Stimulated activated naive CD8-positive, alpha-beta T cell treated with anti-CD3 and anti-CD28 coated beads, Interleukin-15, amount 100 ng/mL, for 72 hours (primary cell): ENCODE data around the gene C16orf86.

Source experiments
- ATAC-seq: fragments of 150-1000 bp; cut with Tn5 transposase; 2 replicates; pipeline ENCODE4 v1.10.0; 2021; ENCODE audit warnings: mild to moderate bottlenecking, moderate library complexity
- DNase-seq, 2 donors: peaks; one replicate each; pipeline ENCODE4 v3.0.0; 2021 to 2022
- H3K27ac Mint-ChIP-seq, 2 donors: one replicate each; pipeline ENCODE4 v1.8.0; 2022; ENCODE audit warnings: mild to moderate bottlenecking in 2 of 2, mixed read lengths in 2 of 2, moderate library complexity in 2 of 2
- H3K27me3 Mint-ChIP-seq: one replicate; pipeline ENCODE4 v1.8.0; 2022; ENCODE audit warnings: mixed read lengths
- H3K4me1 Mint-ChIP-seq: one replicate; pipeline ENCODE4 v1.8.0; 2022; ENCODE audit warnings: mild to moderate bottlenecking, mixed read lengths
- H3K4me3 Mint-ChIP-seq, 2 donors: one replicate each; pipeline ENCODE4 v1.8.0; 2022; ENCODE audit warnings: mild to moderate bottlenecking in 2 of 2, mixed read lengths in 2 of 2, moderate library complexity in 1 of 2
- H3K9me3 Mint-ChIP-seq, 2 donors: one replicate each; pipeline ENCODE4 v1.8.0; 2022; ENCODE audit warnings: mixed read lengths in 2 of 2

C16orf86 gene

GRCh38 chr16:67672306-67672705, 5.7 kb downstream of the C16orf86 start:
- Mint-ChIP-seq H3K27ac (no peak overlapping the region), H3K27me3 (no peaks in the 10 kb centered on the region), H3K9me3 (no peaks in the 10 kb centered on the region), H3K4me3 (no peak overlapping the region), H3K4me1 (peaks cover 22% of the 10 kb centered on the region)
- ATAC-seq (no peak), DNase-seq (no peak)

GRCh38 chr16:67672739-67673662, 6.4 kb downstream of the C16orf86 start:
- peak; percentile 26 for ATAC-seq
- Mint-ChIP-seq H3K4me3 (no peak overlapping the region), H3K9me3 (no peaks in the 10 kb centered on the region), H3K27me3 (no peaks in the 10 kb centered on the region), H3K27ac (no peak overlapping the region), H3K4me1 (peaks cover 15% of the 10 kb centered on the region)
- peak; percentile 52 to 60 for DNase-seq

- H3K9me3 Mint-ChIP-seq = no peaks in the 10 kb centered on the region
- ATAC-seq (no peak), DNase-seq (no peak)
- no peaks in the 10 kb centered on the region for H3K27me3 Mint-ChIP-seq
- H3K4me3 Mint-ChIP-seq = no peak overlapping the region
- H3K4me1 Mint-ChIP-seq = peaks cover 12% of the 10 kb centered on the region
- no peak overlapping the region for H3K27ac Mint-ChIP-seq
These were observed 7.3 kb downstream of the C16orf86 start for GRCh38 chr16:67673712-67674580.

GRCh38 chr16:67674851-67675578, 8.4 kb downstream of the C16orf86 start:
- Mint-ChIP-seq H3K4me3 (no peak overlapping the region), H3K27ac (peak overlapping the region in 1 of 2 donors; percentile 71), H3K9me3 (no peaks in the 10 kb centered on the region), H3K27me3 (no peaks in the 10 kb centered on the region), H3K4me1 (peaks cover 12% of the 10 kb centered on the region)
- DNase-seq (no peak), ATAC-seq (peak; percentile 32)

GRCh38 chr16:67675579-67675935, 8.9 kb downstream of the C16orf86 start:
- H3K9me3 Mint-ChIP-seq = no peaks in the 10 kb centered on the region
- no peak for ATAC-seq
- peaks cover 12% of the 10 kb centered on the region for H3K4me1 Mint-ChIP-seq
- no peak overlapping the region for H3K4me3 Mint-ChIP-seq
- DNase-seq = no peak
- H3K27ac Mint-ChIP-seq = no peak overlapping the region
- H3K27me3 Mint-ChIP-seq = no peaks in the 10 kb centered on the region

GRCh38 chr16:67675999-67676398, 9.4 kb downstream of the C16orf86 start:
- Mint-ChIP-seq H3K4me1 (peaks cover 12% of the 10 kb centered on the region), H3K9me3 (no peaks in the 10 kb centered on the region), H3K27ac (peak overlapping the region in 1 of 2 donors; percentile 6), H3K27me3 (no peaks in the 10 kb centered on the region), H3K4me3 (no peak overlapping the region)
- no peak for DNase-seq
- ATAC-seq = no peak

- H3K4me1 Mint-ChIP-seq = peaks cover 12% of the 10 kb centered on the region
- H3K9me3 Mint-ChIP-seq = no peaks in the 10 kb centered on the region
- no peak for ATAC-seq
- no peaks in the 10 kb centered on the region for H3K27me3 Mint-ChIP-seq
- H3K27ac Mint-ChIP-seq = no peak overlapping the region
- DNase-seq = no peak
- no peak overlapping the region for H3K4me3 Mint-ChIP-seq
These were observed 9.9 kb downstream of the C16orf86 start for GRCh38 chr16:67676516-67676915.

- Mint-ChIP-seq H3K27me3 (no peaks in the 10 kb centered on the region), H3K27ac (no peak overlapping the region), H3K4me3 (no peak overlapping the region), H3K9me3 (no peaks in the 10 kb centered on the region), H3K4me1 (peaks cover 12% of the 10 kb centered on the region)
- no peak for ATAC-seq
- DNase-seq = no peak
These were observed 10.3 kb downstream of the C16orf86 start for GRCh38 chr16:67676939-67677338.

GRCh38 chr16:67677712-67678111, 11.1 kb downstream of the C16orf86 start:
- H3K27ac Mint-ChIP-seq = no peak overlapping the region

GRCh38 chr16:67678354-67679023, 11.9 kb downstream of the C16orf86 start:
- no peak for ATAC-seq
- Mint-ChIP-seq H3K4me3 (no peak overlapping the region), H3K4me1 (peaks cover 12% of the 10 kb centered on the region), H3K9me3 (no peaks in the 10 kb centered on the region), H3K27ac (no peak overlapping the region), H3K27me3 (no peaks in the 10 kb centered on the region)
- no peak for DNase-seq

More at GRCh38 chr16:67677712-67678111, 11.1 kb downstream of the C16orf86 start:
- H3K4me1 Mint-ChIP-seq = peaks cover 12% of the 10 kb centered on the region
- H3K27me3 Mint-ChIP-seq = no peaks in the 10 kb centered on the region
- DNase-seq = no peak
- H3K9me3 Mint-ChIP-seq = no peaks in the 10 kb centered on the region
- ATAC-seq = no peak
- H3K4me3 Mint-ChIP-seq = no peak overlapping the region

- H3K27ac Mint-ChIP-seq = peak overlapping the region in 1 of 2 donors; percentile 21
- DNase-seq = no peak
These were observed 13.6 kb downstream of the C16orf86 start for GRCh38 chr16:67679935-67680897.

GRCh38 chr16:67683767-67684166, 17.2 kb downstream of the C16orf86 start:
- Mint-ChIP-seq H3K27ac (no peak overlapping the region), H3K4me1 (no peaks in the 10 kb centered on the region), H3K27me3 (no peaks in the 10 kb centered on the region), H3K4me3 (no peak overlapping the region), H3K9me3 (no peaks in the 10 kb centered on the region)
- DNase-seq (no peak), ATAC-seq (no peak)

More at GRCh38 chr16:67679935-67680897, 13.6 kb downstream of the C16orf86 start:
- H3K27me3 Mint-ChIP-seq = no peaks in the 10 kb centered on the region
- H3K4me3 Mint-ChIP-seq = no peak overlapping the region
- ATAC-seq = no peak
- H3K4me1 Mint-ChIP-seq = no peaks in the 10 kb centered on the region
- no peaks in the 10 kb centered on the region for H3K9me3 Mint-ChIP-seq

GRCh38 chr16:67685388-67686112, 18.9 kb downstream of the C16orf86 start:
- no peak for ATAC-seq
- no peak overlapping the region for H3K4me3 Mint-ChIP-seq
- peak overlapping the region in 1 of 2 donors; percentile 63 for H3K27ac Mint-ChIP-seq
- DNase-seq = no peak
- no peaks in the 10 kb centered on the region for H3K9me3 Mint-ChIP-seq
- no peaks in the 10 kb centered on the region for H3K4me1 Mint-ChIP-seq
- no peaks in the 10 kb centered on the region for H3K27me3 Mint-ChIP-seq
